Gastrocnemius medialis (tissue), 4 donors: ENCODE measurements around the gene SLC6A20.

Source experiments
- POLR2A ChIP-seq, 2 donors: fragments of 450-650 bp; IDR thresholded peaks; one replicate each; pipeline ENCODE4 v1.6.1; 2017; ENCODE audit warnings: antibody characterized with exemption in 2 of 2, mild to moderate bottlenecking in 2 of 2, moderate library complexity in 2 of 2
- TF ChIP-seq, protein P1 (sequence below), 5 experiments: fragments of 450-650 bp in 3 of 5; fragments of 200-600 bp in 2 of 5; sonication (generic) in 2 of 5; IDR thresholded peaks in 4 of 5; conservative IDR thresholded peaks in 1 of 5; 1 replicate in 4 of 5; 2 replicates in 1 of 5; pipeline ENCODE4 v1.5.1; 2016 to 2019; ENCODE audit warnings: antibody characterized with exemption in 5 of 5, mild to moderate bottlenecking in 3 of 5, moderate library complexity in 3 of 5

DNA sequence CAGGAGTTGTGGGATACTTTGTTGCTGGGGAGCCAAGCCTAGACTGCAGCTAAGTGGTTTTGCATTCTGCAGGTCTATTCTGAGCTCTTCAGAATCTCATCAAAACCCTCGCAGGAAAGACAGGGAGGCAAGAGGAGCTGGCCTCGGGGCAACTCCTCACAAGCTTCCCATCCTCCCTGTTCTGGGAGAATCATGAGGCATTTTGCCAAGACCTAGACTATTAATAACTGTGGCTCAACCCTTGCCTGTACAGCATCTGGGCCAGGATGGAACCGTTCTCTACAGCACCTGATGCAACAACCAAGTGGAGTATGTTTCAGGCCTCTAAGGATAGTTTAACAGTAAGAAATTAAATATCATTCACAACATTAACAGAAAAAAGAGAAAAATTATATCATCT lies 20.2 kb upstream of the SLC6A20 start:
- TF ChIP-seq, protein P1, sequence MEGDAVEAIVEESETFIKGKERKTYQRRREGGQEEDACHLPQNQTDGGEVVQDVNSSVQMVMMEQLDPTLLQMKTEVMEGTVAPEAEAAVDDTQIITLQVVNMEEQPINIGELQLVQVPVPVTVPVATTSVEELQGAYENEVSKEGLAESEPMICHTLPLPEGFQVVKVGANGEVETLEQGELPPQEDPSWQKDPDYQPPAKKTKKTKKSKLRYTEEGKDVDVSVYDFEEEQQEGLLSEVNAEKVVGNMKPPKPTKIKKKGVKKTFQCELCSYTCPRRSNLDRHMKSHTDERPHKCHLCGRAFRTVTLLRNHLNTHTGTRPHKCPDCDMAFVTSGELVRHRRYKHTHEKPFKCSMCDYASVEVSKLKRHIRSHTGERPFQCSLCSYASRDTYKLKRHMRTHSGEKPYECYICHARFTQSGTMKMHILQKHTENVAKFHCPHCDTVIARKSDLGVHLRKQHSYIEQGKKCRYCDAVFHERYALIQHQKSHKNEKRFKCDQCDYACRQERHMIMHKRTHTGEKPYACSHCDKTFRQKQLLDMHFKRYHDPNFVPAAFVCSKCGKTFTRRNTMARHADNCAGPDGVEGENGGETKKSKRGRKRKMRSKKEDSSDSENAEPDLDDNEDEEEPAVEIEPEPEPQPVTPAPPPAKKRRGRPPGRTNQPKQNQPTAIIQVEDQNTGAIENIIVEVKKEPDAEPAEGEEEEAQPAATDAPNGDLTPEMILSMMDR (IDR thresholded peaks at IDR 0.05 in 4 of 5, conservative IDR thresholded peaks at IDR 0.05 in 1 of 5), result no peak
- no peak for TF ChIP-seq POLR2A (IDR thresholded peaks at IDR 0.05)
